ENCODE data around the gene SMARCA4.

Gene SMARCA4

GRCh38 chr19:11108746-11109145 is 147.9 kb downstream of the SMARCA4 start:
- DNase-seq, result no peak

GRCh38 chr19:11111117-11111770 is 150.4 kb downstream of the SMARCA4 start:
- DNase-seq, result no peak

- no peak for DNase-seq
Observed at GRCh38 chr19:11111771-11112144, 150.9 kb downstream of the SMARCA4 start.
